Stomach (tissue), 9 donors: ENCODE results near the gene DLL4. TPM values are rescaled to one million over a fixed set of nuclear protein-coding genes. Genes with fewer than 3 reads are reported as not detected.

ENCODE experiments used
- DNase-seq, 2 donors: peaks; one replicate each; pipeline versions ENCODE4 v3.0.0 to v3.0.0-alpha.2; 2013 to 2019
- H3K27ac ChIP-seq, 5 donors: fragments of 200-600 bp in 4 of 5; sonication (generic) in 4 of 5; one replicate each; pipeline ENCODE4 v1.5.1; 2013 to 2019; ENCODE audit warnings: mild to moderate bottlenecking in 1 of 5, moderate library complexity in 1 of 5
- H3K27me3 ChIP-seq, 3 donors: fragments of 200-600 bp; sonication (generic); one replicate each; pipeline ENCODE4 v1.5.1; 2017 to 2019; ENCODE audit warnings: mixed run types in 1 of 3
- H3K36me3 ChIP-seq, 4 donors: fragments of 200-600 bp; sonication (generic); 1 replicate in 3 of 4; 2 replicates in 1 of 4; pipeline ENCODE4 v1.5.1; 2016 to 2019
- H3K4me1 ChIP-seq, 4 donors: fragments of 200-600 bp; sonication (generic); one replicate each; pipeline ENCODE4 v1.5.1; 2016 to 2019
- H3K4me3 ChIP-seq, 4 donors: fragments of 200-600 bp; sonication (generic) in 3 of 4; one replicate each; pipeline ENCODE4 v1.5.1; 2016 to 2019; ENCODE audit warnings: mild to moderate bottlenecking in 1 of 4
- H3K9me3 ChIP-seq, 4 donors: fragments of 200-600 bp; sonication (generic); one replicate each; pipeline ENCODE4 v1.5.1; 2016 to 2019
- EP300 ChIP-seq: sonication (generic); formaldehyde crosslinking; IDR thresholded peaks from one replicate; pipeline ENCODE4 v1.6.1; 2017; ENCODE audit warnings: antibody characterized with exemption
- POLR2A ChIP-seq, 4 donors: fragments of 450-650 bp; IDR thresholded peaks; one replicate each; pipeline ENCODE4 v1.6.1; 2016; ENCODE audit warnings: antibody characterized with exemption in 4 of 4, control low read depth in 2 of 4, mild to moderate bottlenecking in 1 of 4, moderate library complexity in 1 of 4
- POLR2AphosphoS5 ChIP-seq, 3 donors: sonication (generic); formaldehyde crosslinking; IDR thresholded peaks; one replicate each; pipeline ENCODE4 v1.6.1; 2016; ENCODE audit warnings: antibody characterized with exemption in 3 of 3
- WGBS, 5 donors: extraction: QIAGEN DNeasy Blood & Tissue Kit in 3 of 5; methylation state at CpG; one replicate each; pipeline versions ENCODE4 v1.1.5 to v1.1.7; 2013 to 2018; 5-methylcytosine and 5-hydroxymethylcytosine counted together
- intact Hi-C: fragments of 100-400 bp; cut with DNase I; formaldehyde crosslinking; loops from one replicate; pipeline ENCODE4 v1.15.1; 2023; ENCODE audit warnings: low total_unique reads
- polyA plus RNA-seq, 3 donors: library from polyadenylated mRNA; stranded (reverse); fragments of 200-250 nt; gene quantifications; one replicate each; pipeline ENCODE4 v1.2.3, GENCODE V29; 2013
- total RNA-seq, 5 donors: library from RNA; depleted of rRNA; stranded (reverse); fragments of >200 nt; gene quantifications; one replicate each; pipeline versions ENCODE4 v1.1.0 to v1.2.3, GENCODE V29; 2014 to 2016
- TF ChIP-seq, protein P1 (sequence below), 7 experiments: fragments of 450-650 bp in 4 of 7; fragments of 200-600 bp in 3 of 7; sonication (generic) in 3 of 7; IDR thresholded peaks; one replicate each; pipeline ENCODE4 v1.5.1; 2016 to 2019; ENCODE audit warnings: antibody characterized with exemption in 7 of 7, control low read depth in 2 of 7, mild to moderate bottlenecking in 1 of 7
- donor health status: healthy with polysubstance abuse.
- donor health status: Bipolar disorder and iron deficiency.
- donor health status: healthy.

DLL4 gene
- total and polyA plus RNA-seq, 8 donors, result 0.56 to 20.0 (median 2.0) TPM

DNA sequence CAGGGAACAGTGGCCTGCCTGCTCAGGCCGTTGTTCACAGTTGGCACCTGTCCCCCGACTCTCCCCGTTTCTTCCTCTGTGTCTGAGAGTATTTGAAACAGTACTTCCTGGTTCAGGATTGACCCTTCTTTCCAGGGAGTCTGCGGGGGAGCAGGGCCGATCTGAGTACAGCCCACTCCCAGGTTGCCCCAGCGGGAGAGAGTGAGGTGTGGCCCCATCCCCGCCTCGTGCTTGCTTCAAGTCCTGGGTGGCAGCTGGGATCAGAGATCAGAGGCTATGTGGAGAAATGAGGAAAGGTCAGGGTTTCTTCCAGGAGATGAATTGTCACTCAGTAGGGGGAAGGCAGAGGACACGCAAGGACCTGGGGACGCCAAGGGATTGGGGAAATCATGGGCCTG, 6.5 kb upstream of the DLL4 start:
- Histone ChIP-seq H3K9me3 (no peaks in the 10 kb centered on the region), H3K4me1 (peaks cover 18 to 23% (median 21%) of the 10 kb centered on the region in 4 donors), H3K27me3 (peaks cover 0 to 29% (median 24%) of the 10 kb centered on the region in 3 donors), H3K4me3 (no peak overlapping the region), H3K36me3 (no peaks in the 10 kb centered on the region), H3K27ac (no peak overlapping the region)
- WGBS, 5 donors, result 47 to 59% (median 56%) methylated on average over 5 to 10 of the region's 10 CpGs
- intact Hi-C loops, result no loop called here
- no peak for DNase-seq
- TF ChIP-seq POLR2AphosphoS5 (IDR thresholded peaks at IDR 0.05), result no peak
- TF ChIP-seq EP300, result no peak
- TF ChIP-seq, protein P1, sequence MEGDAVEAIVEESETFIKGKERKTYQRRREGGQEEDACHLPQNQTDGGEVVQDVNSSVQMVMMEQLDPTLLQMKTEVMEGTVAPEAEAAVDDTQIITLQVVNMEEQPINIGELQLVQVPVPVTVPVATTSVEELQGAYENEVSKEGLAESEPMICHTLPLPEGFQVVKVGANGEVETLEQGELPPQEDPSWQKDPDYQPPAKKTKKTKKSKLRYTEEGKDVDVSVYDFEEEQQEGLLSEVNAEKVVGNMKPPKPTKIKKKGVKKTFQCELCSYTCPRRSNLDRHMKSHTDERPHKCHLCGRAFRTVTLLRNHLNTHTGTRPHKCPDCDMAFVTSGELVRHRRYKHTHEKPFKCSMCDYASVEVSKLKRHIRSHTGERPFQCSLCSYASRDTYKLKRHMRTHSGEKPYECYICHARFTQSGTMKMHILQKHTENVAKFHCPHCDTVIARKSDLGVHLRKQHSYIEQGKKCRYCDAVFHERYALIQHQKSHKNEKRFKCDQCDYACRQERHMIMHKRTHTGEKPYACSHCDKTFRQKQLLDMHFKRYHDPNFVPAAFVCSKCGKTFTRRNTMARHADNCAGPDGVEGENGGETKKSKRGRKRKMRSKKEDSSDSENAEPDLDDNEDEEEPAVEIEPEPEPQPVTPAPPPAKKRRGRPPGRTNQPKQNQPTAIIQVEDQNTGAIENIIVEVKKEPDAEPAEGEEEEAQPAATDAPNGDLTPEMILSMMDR (IDR thresholded peaks at IDR 0.05), result no peak
- no peak for TF ChIP-seq POLR2A (IDR thresholded peaks at IDR 0.05)

DNA sequence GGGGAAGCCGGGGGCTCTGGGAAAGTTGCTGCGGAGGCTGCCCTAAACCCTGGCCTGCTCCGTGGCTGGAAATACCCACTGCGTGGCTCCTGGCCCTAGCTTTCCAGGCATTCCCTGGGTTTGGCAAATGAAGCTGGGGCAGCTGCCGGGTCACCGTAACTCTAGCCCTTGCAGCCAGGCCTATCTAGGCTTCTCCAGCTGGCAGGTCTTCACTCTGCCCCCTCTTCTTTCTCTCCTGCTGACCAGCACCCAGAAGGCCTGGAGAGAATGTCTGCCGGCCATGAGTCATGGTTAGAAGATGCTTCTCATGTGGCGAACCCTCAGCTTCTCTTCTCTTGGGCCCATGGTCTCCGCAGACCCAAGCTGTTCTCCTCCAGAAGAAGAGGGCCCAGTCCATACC, 5.6 kb upstream of the DLL4 start:
- Histone ChIP-seq H3K27me3 (peaks cover 0 to 38% (median 33%) of the 10 kb centered on the region in 3 donors), H3K4me3 (no peak overlapping the region), H3K4me1 (peaks cover 27 to 32% (median 31%) of the 10 kb centered on the region in 4 donors), H3K27ac (no peak overlapping the region), H3K36me3 (no peaks in the 10 kb centered on the region), H3K9me3 (no peaks in the 10 kb centered on the region)
- DNase-seq, result no peak
- intact Hi-C loops, result no loop called here
- TF ChIP-seq, protein P1 (IDR thresholded peaks at IDR 0.05), result no peak
- TF ChIP-seq POLR2AphosphoS5 (IDR thresholded peaks at IDR 0.05) (no peak), EP300 (no peak), POLR2A (IDR thresholded peaks at IDR 0.05) (no peak)
- 71 to 95% (median 91%) methylated on average over 6 to 9 of the region's 9 CpGs for WGBS, 5 donors

DNA sequence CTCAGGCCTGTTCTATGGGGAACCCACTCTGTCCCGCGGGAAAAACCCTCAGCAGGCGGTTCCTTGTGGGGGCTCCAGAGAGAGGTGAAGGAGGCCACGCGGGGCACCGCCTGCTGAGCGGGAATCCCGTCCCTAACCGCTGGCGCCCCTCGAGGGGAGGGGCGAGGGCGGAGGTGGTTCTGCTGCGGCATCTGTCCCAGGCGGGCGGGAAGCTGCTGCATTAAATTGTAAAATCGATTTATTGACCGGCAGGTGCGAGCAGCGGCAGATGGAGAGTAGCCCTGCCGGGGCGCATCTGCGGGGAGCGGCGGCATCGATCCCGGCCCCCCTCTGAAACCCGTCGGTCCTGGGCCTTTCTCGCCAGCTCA, 3.7 kb upstream of the DLL4 start:
- H3K27ac ChIP-seq, result no peak overlapping the region
- peaks cover 46 to 52% (median 50%) of the 10 kb centered on the region in 4 donors for H3K4me1 ChIP-seq
- no peaks in the 10 kb centered on the region for H3K9me3 ChIP-seq
- peaks cover 6 to 58% (median 52%) of the 10 kb centered on the region in 3 donors for H3K27me3 ChIP-seq
- WGBS, 5 donors, result 27 to 59% (median 30%) methylated on average over 21 to 30 of the region's 30 CpGs
- intact Hi-C loops, result no loop called here
- TF ChIP-seq POLR2AphosphoS5 (IDR thresholded peaks at IDR 0.05) (no peak), POLR2A (IDR thresholded peaks at IDR 0.05) (no peak), EP300 (no peak)
- TF ChIP-seq, protein P1 (IDR thresholded peaks at IDR 0.05), result no peak
- no peak for DNase-seq
- H3K36me3 ChIP-seq, result no peaks in the 10 kb centered on the region
- peak overlapping the region in 2 of 4 donors; percentile 34 to 48 for H3K4me3 ChIP-seq

DNA sequence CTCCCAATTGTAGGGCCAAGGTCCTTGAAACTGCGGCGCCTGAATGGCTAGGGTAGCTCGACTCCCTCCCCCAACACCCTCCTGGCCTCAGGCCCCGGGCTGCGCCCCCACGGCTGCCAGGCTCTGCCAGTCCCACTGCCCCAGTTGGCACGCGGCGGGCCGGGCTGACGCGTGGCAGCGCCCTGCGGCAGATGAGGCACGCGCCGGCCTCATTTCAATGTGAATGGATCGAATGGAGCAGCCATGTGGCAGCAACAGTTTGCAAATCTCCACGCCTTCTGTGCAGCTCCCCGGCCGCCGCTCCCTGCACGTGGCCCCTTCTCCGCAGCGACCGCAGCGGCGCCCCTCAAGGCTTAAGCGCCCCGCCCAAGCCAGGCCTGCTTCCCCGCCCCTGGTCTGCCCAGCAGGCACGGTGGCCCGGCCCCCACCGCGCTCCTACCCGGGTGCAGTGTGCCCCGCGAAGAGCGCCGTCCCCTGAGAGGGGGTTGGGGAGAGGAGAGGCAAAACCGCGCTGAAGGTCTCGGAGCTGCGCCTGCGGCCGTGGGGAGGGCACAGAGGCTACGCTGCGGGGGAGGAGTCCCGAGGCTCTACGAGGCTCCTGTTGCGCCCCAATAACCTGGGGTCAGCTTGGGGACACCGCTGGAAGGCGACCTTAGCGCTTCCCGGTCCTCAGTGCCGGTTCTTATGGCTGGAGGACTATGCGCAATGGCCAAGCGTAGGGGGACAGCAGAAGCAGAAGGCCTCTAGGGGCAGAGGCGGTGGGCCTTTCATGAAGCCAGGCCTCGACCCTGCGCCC, 3.1 kb upstream of the DLL4 start:
- Histone ChIP-seq H3K4me3 (peak overlapping the region; percentile 20 to 48 (median 30)), H3K4me1 (peaks cover 51 to 57% (median 56%) of the 10 kb centered on the region in 4 donors)
- 5 to 17% (median 10%) methylated on average over 18 to 61 of the region's 61 CpGs for WGBS, 5 donors

More for the DNA sequence above, 3.1 kb upstream of the DLL4 start:
- Histone ChIP-seq H3K36me3 (no peaks in the 10 kb centered on the region), H3K9me3 (no peaks in the 10 kb centered on the region), H3K27me3 (peaks cover 10 to 63% (median 58%) of the 10 kb centered on the region in 3 donors), H3K27ac (no peak overlapping the region)
- peak in 1 of 2 donors; percentile 82 for DNase-seq
- intact Hi-C loops, result no loop called here
- TF ChIP-seq, protein P1 (IDR thresholded peaks at IDR 0.05), result no peak
- TF ChIP-seq POLR2AphosphoS5 (IDR thresholded peaks at IDR 0.05) (no peak), EP300 (no peak), POLR2A (IDR thresholded peaks at IDR 0.05) (no peak)
